Gastrocnemius medialis (tissue), 4 donors: ENCODE data around the gene SASH1. TPM values are rescaled to one million over a fixed set of nuclear protein-coding genes. Genes with fewer than 3 reads are reported as not detected.

Source experiments
- ATAC-seq, 2 donors: fragments of 150-250 bp; one replicate each; pipeline ENCODE4 v1.9.1; 2016
- DNase-seq, 2 donors: peaks; one replicate each; pipeline ENCODE4 v3.0.0-alpha.2; 2019
- H3K27ac ChIP-seq, 4 donors: fragments of 200-600 bp; sonication (generic); 1 replicate in 1 of 4; 2 replicates in 3 of 4; pipeline ENCODE4 v1.5.1; 2016 to 2018; ENCODE audit warnings: mild to moderate bottlenecking in 2 of 4, moderate library complexity in 1 of 4
- H3K27me3 ChIP-seq, 3 donors: fragments of 200-600 bp; sonication (generic) in 2 of 3; 1 replicate in 1 of 3; 2 replicates in 2 of 3; pipeline versions ENCODE4 v1.5.1 to v1.6.0; 2016 to 2019; ENCODE audit warnings: mild to moderate bottlenecking in 1 of 3, moderate library complexity in 1 of 3
- H3K36me3 ChIP-seq, 2 donors: fragments of 200-600 bp; sonication (generic) in 1 of 2; one replicate each; pipeline ENCODE4 v1.5.1; 2017 to 2018
- H3K4me1 ChIP-seq, 2 donors: fragments of 200-600 bp; sonication (generic) in 1 of 2; one replicate each; pipeline ENCODE4 v1.5.1; 2016 to 2017; ENCODE audit warnings: mild to moderate bottlenecking in 2 of 2
- H3K4me3 ChIP-seq, 4 donors: fragments of 200-600 bp; sonication (generic) in 3 of 4; 1 replicate in 1 of 4; 2 replicates in 3 of 4; pipeline ENCODE4 v1.5.1; 2016 to 2019; ENCODE audit warnings: mild to moderate bottlenecking in 2 of 4
- H3K9me3 ChIP-seq, 3 donors: fragments of 200-600 bp; sonication (generic) in 2 of 3; 1 replicate in 1 of 3; 2 replicates in 2 of 3; pipeline ENCODE4 v1.5.1; 2016 to 2019
- CTCF ChIP-seq, 5 experiments: fragments of 450-650 bp in 3 of 5; fragments of 200-600 bp in 2 of 5; sonication (generic) in 2 of 5; IDR thresholded peaks in 4 of 5; conservative IDR thresholded peaks in 1 of 5; 1 replicate in 4 of 5; 2 replicates in 1 of 5; pipeline ENCODE4 v1.5.1; 2016 to 2019; ENCODE audit warnings: antibody characterized with exemption in 5 of 5, mild to moderate bottlenecking in 3 of 5, moderate library complexity in 3 of 5
- POLR2A ChIP-seq, 2 donors: fragments of 450-650 bp; IDR thresholded peaks; one replicate each; pipeline ENCODE4 v1.6.1; 2017; ENCODE audit warnings: antibody characterized with exemption in 2 of 2, mild to moderate bottlenecking in 2 of 2, moderate library complexity in 2 of 2
- in situ Hi-C, 4 donors: fragments of 200-750 bp; cut with MboI; loops; one replicate each; pipeline versions ENCODE4 v1.15.0 to v1.8.0; 2017; ENCODE audit warnings: low sequenced_read_pairs in 4 of 4
- intact Hi-C: fragments of 100-400 bp; cut with DNase I; formaldehyde crosslinking; loops from one replicate; pipeline ENCODE4 v1.15.1; 2023; ENCODE audit warnings: low total_unique reads
- total RNA-seq, 4 donors: library from RNA; depleted of rRNA; stranded (reverse); fragments of >200 nt; gene quantifications; one replicate each; pipeline versions ENCODE4 v1.1.0 to v1.2.3, GENCODE V29; 2016

Gene SASH1
- total RNA-seq, 4 donors from 2014 or later: 28.2 to 42.4 (median 35.4) TPM

- H3K4me1 ChIP-seq: peaks cover 24 to 28% of the 10 kb centered on the region in 2 donors
- H3K36me3 ChIP-seq: no peaks in the 10 kb centered on the region
- intact Hi-C loops: no loop called here
- H3K27me3 ChIP-seq: no peaks in the 10 kb centered on the region
- no peak for DNase-seq
- no peak overlapping the region for H3K4me3 ChIP-seq
- in situ Hi-C loops: no loop called here
- no peaks in the 10 kb centered on the region for H3K9me3 ChIP-seq
- TF ChIP-seq CTCF (IDR thresholded peaks at IDR 0.05 in 4 of 5, conservative IDR thresholded peaks at IDR 0.05 in 1 of 5): no peak
- TF ChIP-seq POLR2A (IDR thresholded peaks at IDR 0.05): no peak
- H3K27ac ChIP-seq: peak overlapping the region; percentile 59 to 71 (median 64)
- peak; percentile 52 to 57 for ATAC-seq
These were observed 98.8 kb downstream of the SASH1 start for GRCh38 chr6:148441454-148441911.

- H3K27ac ChIP-seq: no peak overlapping the region
- ATAC-seq (no peak), DNase-seq (no peak)
- H3K9me3 ChIP-seq: no peaks in the 10 kb centered on the region
- H3K27me3 ChIP-seq: no peaks in the 10 kb centered on the region
- in situ Hi-C loops (no loop called here), intact Hi-C loops (no loop called here)
- H3K4me1 ChIP-seq: peaks cover 24 to 32% of the 10 kb centered on the region in 2 donors
- TF ChIP-seq POLR2A (IDR thresholded peaks at IDR 0.05) (no peak), CTCF (IDR thresholded peaks at IDR 0.05 in 4 of 5, conservative IDR thresholded peaks at IDR 0.05 in 1 of 5) (no peak)
- no peaks in the 10 kb centered on the region for H3K36me3 ChIP-seq
- no peak overlapping the region for H3K4me3 ChIP-seq
These were observed 101.3 kb downstream of the SASH1 start for GRCh38 chr6:148443798-148444560.

GRCh38 chr6:148445116-148445515 lies 102.5 kb downstream of the SASH1 start:
- in situ Hi-C loops (no loop called here), intact Hi-C loops (no loop called here)
- H3K27ac ChIP-seq: no peak overlapping the region
- no peak for ATAC-seq
- no peaks in the 10 kb centered on the region for H3K27me3 ChIP-seq
- H3K36me3 ChIP-seq: no peaks in the 10 kb centered on the region
- TF ChIP-seq POLR2A (IDR thresholded peaks at IDR 0.05) (no peak), CTCF (IDR thresholded peaks at IDR 0.05 in 4 of 5, conservative IDR thresholded peaks at IDR 0.05 in 1 of 5) (no peak)
- no peaks in the 10 kb centered on the region for H3K9me3 ChIP-seq
- peaks cover 22 to 30% of the 10 kb centered on the region in 2 donors for H3K4me1 ChIP-seq
- no peak overlapping the region for H3K4me3 ChIP-seq
- DNase-seq: no peak

GRCh38 chr6:148445620-148446019 lies 103.0 kb downstream of the SASH1 start:
- no peak overlapping the region for H3K27ac ChIP-seq
- in situ Hi-C loops: no loop called here
- DNase-seq: no peak
- TF ChIP-seq CTCF (IDR thresholded peaks at IDR 0.05 in 4 of 5, conservative IDR thresholded peaks at IDR 0.05 in 1 of 5): no peak
- TF ChIP-seq POLR2A (IDR thresholded peaks at IDR 0.05): no peak
- no peaks in the 10 kb centered on the region for H3K9me3 ChIP-seq
- intact Hi-C loops: no loop called here
- no peaks in the 10 kb centered on the region for H3K36me3 ChIP-seq
- ATAC-seq: no peak
- no peak overlapping the region for H3K4me3 ChIP-seq
- peaks cover 17 to 28% of the 10 kb centered on the region in 2 donors for H3K4me1 ChIP-seq
- no peaks in the 10 kb centered on the region for H3K27me3 ChIP-seq
